Suppressor macrophage (primary cell): ENCODE data around the gene NFKB1.

Experiments used
- DNase-seq, 4 experiments: peaks; one replicate each; pipeline ENCODE4 v3.0.0-alpha.2; 2020 to 2022

The NFKB1 gene

GRCh38 chr4:102533904-102534303, 32.7 kb downstream of the NFKB1 start:
- no peak for DNase-seq

- DNase-seq: no peak
Observed at GRCh38 chr4:102534845-102535244, 33.7 kb downstream of the NFKB1 start.

DNA sequence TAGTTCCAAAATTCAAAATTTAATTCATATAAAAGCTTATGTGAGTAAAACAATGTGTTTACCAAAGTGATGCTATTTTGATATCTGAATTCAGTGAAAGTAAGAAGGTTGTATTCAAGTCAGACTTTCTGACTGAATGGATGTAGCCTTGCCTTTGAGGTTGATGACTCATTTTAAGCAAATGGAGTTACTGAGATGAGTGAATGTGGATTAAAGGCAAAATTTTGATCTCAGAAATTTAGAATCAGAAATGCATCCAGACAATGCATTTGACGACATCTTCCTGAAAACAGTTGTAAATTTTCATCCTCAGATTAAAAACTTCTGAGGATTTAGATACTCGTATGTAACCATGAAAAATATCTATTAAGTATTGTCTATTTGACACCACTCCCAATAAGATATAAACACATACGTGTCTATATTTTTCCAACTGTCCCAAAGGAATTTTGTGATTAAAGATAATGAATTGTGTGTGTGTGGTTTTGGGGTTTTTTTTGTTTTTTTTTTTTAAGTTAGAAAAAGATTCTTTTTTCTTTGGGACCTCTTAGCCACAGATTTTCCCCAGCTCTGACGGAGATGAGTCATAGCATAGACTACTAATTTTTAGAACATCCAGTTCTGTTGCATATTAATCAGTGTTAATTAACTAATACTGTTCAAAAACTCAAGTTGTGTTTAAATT, 34.4 kb downstream of the NFKB1 start:
- DNase-seq: no peak

- DNase-seq: no peak
Observed at GRCh38 chr4:102536768-102537167, 35.6 kb downstream of the NFKB1 start.

DNA sequence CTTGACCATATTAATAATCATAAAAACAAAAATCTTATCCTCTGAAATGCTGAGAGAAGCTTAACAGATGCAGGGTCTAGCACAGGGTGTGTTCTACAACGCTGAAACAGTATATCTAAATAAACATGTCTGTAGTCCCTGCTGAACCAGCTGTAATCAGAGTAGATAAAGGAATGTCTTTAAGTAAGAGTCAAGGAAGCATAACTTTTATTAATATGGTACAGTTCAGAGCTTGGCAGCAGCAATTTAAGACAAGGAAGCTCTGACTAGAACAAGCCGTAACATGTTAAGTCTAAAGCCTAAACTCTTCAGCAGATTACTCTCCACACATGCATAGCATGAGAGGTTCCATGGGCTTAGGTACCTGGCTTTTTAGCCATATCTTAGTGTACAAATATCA, 36.1 kb downstream of the NFKB1 start:
- DNase-seq: no peak

DNA sequence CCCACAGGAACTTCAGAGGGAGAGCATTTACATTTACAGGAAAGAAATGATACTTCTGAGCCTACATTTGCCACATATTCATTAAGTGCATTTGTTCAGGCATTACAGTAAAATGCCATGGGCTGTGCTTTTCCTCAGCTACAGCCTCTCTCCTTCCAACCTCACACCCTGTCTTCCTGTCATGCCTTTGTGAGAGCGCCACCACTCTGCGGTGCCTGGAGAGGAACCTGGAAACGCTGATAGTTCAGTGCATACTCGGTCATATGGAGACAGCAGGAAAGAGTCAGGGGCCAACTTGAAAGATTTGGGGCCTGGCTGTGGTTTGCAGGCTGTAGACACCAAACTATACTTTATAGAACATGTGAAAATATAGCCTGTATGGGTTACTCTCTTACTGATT, 40.5 kb downstream of the NFKB1 start:
- peak in 3 of 4 experiments; percentile 17 to 43 (median 34) for DNase-seq

DNA sequence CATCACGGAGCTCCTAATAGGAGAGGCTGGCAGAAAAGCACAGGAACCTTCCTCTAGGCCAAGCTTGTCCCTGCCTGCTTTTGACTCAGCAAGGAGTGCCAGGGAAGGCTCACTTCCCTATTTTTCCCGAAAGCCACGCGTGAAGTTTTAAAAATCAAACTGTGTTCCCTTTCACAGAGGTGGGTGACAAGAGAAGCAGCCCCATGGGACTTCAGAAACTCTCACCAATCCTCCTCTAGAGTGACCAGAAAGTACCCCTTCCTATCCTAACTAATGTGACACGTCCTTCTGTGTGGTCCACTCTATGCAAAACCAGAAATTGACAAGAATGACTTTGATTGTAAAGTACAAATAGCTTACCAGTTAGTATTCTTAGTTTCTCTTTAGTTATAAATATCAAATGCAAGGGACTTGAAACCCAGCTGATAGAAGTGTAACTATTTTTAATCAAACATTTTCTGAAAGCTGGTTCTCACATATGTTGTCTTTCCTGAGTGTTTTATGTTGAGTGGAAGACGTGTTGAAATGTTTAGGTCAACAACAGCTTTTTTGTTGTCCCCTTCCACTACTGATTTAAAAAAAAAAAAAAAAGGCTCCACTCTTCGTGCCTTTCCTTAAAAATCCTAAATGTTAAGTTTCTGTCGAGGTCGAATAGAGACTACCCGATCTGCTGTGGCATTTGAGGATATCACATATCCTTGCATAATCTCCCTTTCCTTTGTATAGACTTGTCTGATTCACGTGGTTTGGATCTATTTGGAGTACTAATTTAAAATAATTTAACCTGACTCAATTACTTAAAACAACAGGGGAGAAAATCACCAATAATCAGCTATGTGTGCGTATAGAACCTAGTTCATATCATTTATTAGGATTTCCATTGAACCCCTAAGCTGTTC, 42.1 kb downstream of the NFKB1 start:
- peak in 2 of 4 experiments; percentile 16 to 27 for DNase-seq

DNA sequence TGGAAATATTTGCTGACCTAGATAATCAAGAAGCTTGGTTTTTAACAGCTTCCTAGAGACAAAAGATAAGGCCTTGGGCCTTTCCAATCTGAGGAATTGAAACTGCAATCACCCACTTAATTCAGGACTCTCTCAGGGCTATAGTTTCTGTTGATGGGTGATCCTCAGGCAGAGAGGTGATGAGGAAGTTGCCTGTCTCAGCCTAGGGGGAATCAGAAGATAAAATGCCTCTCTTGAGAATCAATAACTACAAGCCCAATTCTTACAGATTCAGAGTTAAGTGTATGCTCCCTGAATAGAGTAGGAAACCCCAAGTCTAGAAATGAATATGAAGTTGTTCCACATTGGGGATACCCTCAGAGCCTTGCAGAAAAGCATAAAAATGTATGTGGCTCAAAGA, 45.5 kb downstream of the NFKB1 start:
- no peak for DNase-seq

GRCh38 chr4:102547973-102548372, 46.8 kb downstream of the NFKB1 start:
- no peak for DNase-seq

DNA sequence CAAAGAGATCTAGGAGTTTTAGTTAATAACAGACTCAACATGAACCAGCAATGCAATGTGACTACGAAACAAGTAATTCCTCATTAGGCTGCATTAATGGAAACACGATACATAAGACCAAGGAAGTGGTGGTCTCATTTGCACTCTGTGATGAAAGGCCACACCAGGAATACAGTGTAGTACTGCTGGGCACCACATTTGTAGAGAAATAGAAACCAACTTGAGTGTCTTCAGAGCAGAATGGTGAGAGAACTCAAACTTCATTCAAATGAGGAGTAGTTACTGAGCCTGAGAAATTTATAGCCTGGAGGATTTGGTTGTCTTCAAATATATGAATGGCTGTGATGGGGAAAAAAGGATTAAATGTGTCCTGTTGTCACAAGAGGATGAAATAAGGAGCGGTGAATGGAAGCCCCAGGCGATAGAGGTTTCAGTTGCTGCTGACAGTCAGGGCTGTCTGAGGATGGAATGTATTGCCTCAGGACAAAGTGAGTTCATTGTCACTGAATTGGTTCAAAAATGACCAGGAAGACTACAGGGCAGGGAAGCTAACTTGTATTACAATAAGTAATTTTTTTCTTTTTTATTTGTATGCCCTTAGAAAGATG, 50.9 kb downstream of the NFKB1 start:
- DNase-seq: no peak

DNA sequence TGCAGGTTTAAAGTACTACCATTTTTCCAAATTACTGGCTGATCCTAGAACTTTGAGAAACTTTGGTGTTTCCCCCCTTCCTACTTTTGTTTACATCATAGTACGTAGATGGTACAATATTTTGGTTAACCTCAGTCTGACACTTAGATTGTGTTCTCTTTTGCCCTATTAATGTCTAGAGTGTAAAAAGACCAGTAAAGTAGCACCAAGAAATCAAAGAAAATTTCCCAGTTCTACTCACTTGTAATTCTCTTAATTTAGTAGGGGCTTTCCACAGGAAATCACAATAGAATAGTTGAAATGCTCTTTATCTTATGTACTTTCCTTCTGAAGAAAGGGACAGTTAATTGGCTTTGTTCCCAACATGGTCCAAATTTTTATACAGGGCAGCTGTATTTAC, 51.6 kb downstream of the NFKB1 start:
- no peak for DNase-seq

- DNase-seq: no peak
Observed at GRCh38 chr4:102553982-102554381, 52.8 kb downstream of the NFKB1 start.

DNA sequence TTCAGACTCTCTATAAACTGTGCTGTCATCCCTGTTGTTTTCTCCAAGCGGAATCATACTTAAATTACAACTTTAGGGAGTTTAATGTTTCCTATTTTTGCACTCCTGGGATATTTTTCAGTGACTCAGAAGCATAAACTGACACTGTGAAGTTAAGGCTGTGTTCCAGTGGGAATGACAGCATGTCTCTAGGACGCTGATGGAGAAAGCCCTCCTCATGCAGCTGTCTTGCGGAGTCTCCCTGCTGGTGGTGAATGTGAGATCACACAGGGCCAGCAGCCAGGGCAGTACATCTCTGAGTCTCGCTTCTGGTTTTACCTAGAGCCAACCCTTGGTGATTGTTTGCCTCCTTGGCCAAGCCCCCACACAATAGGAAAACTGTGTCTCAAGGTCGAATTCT, 53.3 kb downstream of the NFKB1 start:
- DNase-seq: no peak

DNA sequence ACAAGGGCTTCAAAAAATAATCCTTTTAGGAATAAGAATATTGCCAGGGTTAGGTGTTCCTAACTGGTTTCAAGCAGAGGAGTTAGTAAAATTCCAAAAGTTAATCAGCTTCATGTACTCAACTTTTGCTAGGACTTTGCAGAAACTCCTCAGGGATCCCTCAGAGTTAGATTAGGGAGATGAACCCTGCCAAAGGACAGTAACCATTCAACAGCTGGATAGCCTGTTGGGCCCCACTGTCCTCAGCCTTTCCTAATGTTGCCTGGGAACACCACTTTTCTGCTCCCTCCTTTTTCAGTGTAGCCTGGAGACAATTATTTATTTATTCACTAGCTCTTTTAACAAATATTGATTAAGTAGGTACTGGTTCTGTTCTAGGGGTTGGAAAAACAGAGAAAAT, 53.8 kb downstream of the NFKB1 start:
- no peak for DNase-seq

- no peak for DNase-seq
Observed at GRCh38 chr4:102557636-102558035, 56.5 kb downstream of the NFKB1 start.

DNA sequence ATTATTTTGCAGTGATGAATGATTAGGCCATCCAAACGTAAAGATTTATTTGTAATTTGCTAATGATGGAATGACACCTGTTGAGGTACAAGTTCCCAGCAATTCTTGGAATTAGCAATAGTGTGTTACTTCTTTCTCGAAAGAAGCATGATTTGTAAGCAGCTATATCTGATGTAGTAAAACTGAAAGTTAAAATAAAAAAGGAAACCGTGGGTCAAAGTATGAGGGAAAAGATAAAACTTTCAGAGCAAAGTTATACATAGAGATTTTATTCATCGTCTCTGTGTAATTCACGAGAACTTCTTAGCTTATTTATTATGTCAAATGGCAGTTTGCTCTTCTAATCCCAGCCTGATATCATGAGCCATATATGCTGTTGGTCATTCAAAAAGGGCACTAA, 59.0 kb downstream of the NFKB1 start:
- no peak for DNase-seq

DNA sequence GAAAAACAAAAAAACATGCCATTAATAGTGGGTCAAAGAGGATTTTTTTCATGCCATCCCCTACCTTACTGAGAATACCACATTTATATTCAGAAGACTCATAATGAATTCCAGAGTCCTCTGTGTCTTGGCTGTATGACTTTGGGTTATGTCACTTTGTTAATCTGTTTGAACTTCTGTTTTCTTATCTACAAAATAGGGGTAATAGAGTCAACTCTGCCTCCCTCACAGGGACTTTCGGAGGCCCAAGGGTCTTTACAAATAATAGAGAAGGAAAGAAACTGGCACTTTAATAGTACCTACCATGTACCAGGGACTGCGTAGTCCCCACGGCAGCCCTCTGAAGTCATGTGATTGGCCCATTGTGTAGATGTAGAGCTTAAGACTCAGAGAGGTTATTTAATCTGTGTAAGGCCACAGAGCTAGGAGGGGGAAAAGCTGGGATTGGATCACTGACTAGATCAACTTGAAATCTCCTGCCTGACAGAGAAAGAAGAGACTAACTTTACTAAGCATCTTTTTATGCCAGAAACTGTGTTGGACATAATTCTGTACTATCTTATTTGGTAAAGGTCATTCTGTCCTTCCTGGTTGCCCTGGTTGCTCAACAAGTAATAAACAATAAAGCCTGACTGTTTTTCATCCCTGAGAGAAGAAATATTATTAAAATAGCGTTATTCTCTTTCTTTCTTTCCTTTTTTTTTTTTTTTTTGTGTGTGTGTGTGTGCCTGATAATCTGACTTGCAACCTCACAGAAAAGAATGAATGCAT, 59.6 kb downstream of the NFKB1 start:
- no peak for DNase-seq

DNA sequence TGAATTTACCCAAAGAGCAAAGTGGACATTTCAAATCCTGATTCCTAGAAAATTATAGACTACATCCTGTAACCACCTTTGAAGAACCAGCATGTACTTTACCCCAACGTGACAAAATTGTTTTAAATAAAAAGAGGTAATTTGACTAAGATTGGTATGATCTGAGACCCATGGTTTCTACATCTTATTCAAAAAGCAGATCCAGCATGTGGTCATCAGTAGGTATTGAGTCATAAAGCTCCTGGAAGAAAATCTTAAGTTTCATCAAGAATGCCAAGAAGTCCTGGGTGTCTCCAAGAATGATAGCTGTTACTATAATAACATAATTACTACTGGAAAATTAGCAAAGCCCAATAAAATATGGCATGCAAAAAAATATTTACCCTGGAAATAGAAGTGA, 61.8 kb downstream of the NFKB1 start:
- DNase-seq: peak in 2 of 4 experiments; percentile 22 to 29

- peak; percentile 64 to 83 (median 68) for DNase-seq
Observed at GRCh38 chr4:102564399-102565059, 63.4 kb downstream of the NFKB1 start.

- DNase-seq: no peak
Observed at GRCh38 chr4:102565696-102566095, 64.5 kb downstream of the NFKB1 start.

GRCh38 chr4:102566426-102566825, 65.3 kb downstream of the NFKB1 start:
- no peak for DNase-seq

DNA sequence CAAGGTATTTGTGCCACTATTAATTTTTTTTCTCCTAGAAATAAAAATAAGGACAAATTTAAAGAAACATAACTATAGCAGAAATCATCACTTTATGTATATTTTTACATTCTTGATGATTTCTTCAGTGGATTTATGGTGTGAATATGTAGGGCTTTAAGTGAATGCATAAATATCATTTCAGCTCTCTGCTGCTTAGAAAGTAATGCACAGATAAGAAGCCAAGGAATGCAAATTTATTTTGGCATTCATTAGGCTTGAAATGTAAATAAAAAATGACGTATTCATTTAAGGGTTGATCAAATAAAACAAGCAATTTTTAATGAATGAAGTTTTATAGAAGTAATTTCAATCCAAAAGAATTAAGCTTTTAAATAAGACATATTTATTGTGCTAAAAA, 66.3 kb downstream of the NFKB1 start:
- DNase-seq: no peak
